Astrocyte (in vitro differentiated cells and primary cell): ENCODE results near the gene ERG. TPM values are rescaled to one million over a fixed set of nuclear protein-coding genes. Genes with fewer than 3 reads are reported as not detected.

Experiments
- DNase-seq: peaks from one replicate; pipeline ENCODE4 v3.0.0-alpha.2; 2010; ENCODE audit warnings: low read depth
- FAIRE-seq: peaks from 2 replicates; lab custom pipeline; 2011; peaks lifted over from hg19 to GRCh38; lab: Jason Lieb, UNC
- H2AFZ ChIP-seq: 2 replicates; pipeline ENCODE4 v1.6.0; 2012; ENCODE audit warnings: low read depth, low read length, inconsistent platforms
- H3K27ac ChIP-seq: 2 replicates; pipeline ENCODE4 v1.5.1; 2011; ENCODE audit warnings: low read depth, low read length, inconsistent platforms
- H3K27me3 ChIP-seq: 2 replicates; pipeline ENCODE4 v1.6.0; 2011; ENCODE audit warnings: low read length, inconsistent platforms; ENCODE audit not compliant: insufficient read depth
- H3K36me3 ChIP-seq: 2 replicates; pipeline ENCODE4 v1.5.1; 2011; ENCODE audit warnings: low read length, inconsistent platforms; ENCODE audit not compliant: insufficient read depth
- H3K4me1 ChIP-seq: 2 replicates; pipeline ENCODE4 v1.5.1; 2011; ENCODE audit warnings: low read length, inconsistent platforms; ENCODE audit not compliant: insufficient read depth
- H3K4me2 ChIP-seq: 2 replicates; pipeline ENCODE4 v1.6.0; 2012; ENCODE audit warnings: low read length, inconsistent platforms
- H3K4me3 ChIP-seq: 2 replicates; pipeline ENCODE4 v1.5.1; 2011; ENCODE audit warnings: low read depth, mild to moderate bottlenecking, low read length, inconsistent platforms; ENCODE audit not compliant: insufficient read depth
- H3K79me2 ChIP-seq: 2 replicates; pipeline ENCODE4 v1.6.0; 2012; ENCODE audit warnings: mild to moderate bottlenecking, low read length, inconsistent platforms; ENCODE audit not compliant: insufficient read depth
- H3K9ac ChIP-seq: 2 replicates; pipeline ENCODE4 v1.6.0; 2012; ENCODE audit warnings: mild to moderate bottlenecking, low read length, inconsistent platforms
- H3K9me3 ChIP-seq: 2 replicates; pipeline ENCODE4 v1.5.1; 2012; ENCODE audit warnings: low read depth, mild to moderate bottlenecking, low read length, inconsistent platforms; ENCODE audit not compliant: insufficient read depth
- H4K20me1 ChIP-seq: 2 replicates; pipeline ENCODE4 v1.6.0; 2012; ENCODE audit warnings: low read length, inconsistent platforms; ENCODE audit not compliant: insufficient read depth
- H3K27ac Mint-ChIP-seq: one replicate; pipeline ENCODE4 v1.8.0; 2021; ENCODE audit warnings: mild to moderate bottlenecking, mixed read lengths; ENCODE audit not compliant: unreplicated experiment
- H3K27me3 Mint-ChIP-seq: one replicate; pipeline ENCODE4 v1.8.0; 2021; ENCODE audit warnings: low read depth, mixed read lengths; ENCODE audit not compliant: unreplicated experiment
- H3K36me3 Mint-ChIP-seq: one replicate; pipeline ENCODE4 v1.8.0; 2021; ENCODE audit warnings: low read depth, mixed read lengths; ENCODE audit not compliant: unreplicated experiment
- H3K4me1 Mint-ChIP-seq: one replicate; pipeline ENCODE4 v1.8.0; 2021; ENCODE audit warnings: low read depth, mixed read lengths; ENCODE audit not compliant: unreplicated experiment
- H3K4me3 Mint-ChIP-seq: one replicate; pipeline ENCODE4 v1.8.0; 2021; ENCODE audit warnings: mild to moderate bottlenecking, moderate library complexity, mixed read lengths; ENCODE audit not compliant: unreplicated experiment
- H3K9me3 Mint-ChIP-seq: one replicate; pipeline ENCODE4 v1.8.0; 2021; ENCODE audit warnings: mild to moderate bottlenecking, mixed read lengths; ENCODE audit not compliant: unreplicated experiment
- CTCF ChIP-seq: IDR thresholded peaks from 2 replicates; pipeline ENCODE4 v1.5.1; 2011; ENCODE audit warnings: low read depth, mild to moderate bottlenecking, inconsistent platforms, low read length, moderate library complexity; ENCODE audit not compliant: insufficient read depth
- EZH2 ChIP-seq: IDR thresholded peaks from 2 replicates; pipeline ENCODE4 v1.6.1; 2012; ENCODE audit warnings: mild to moderate bottlenecking, low read length, inconsistent platforms; ENCODE audit not compliant: insufficient read depth
- total RNA-seq: library from RNA; stranded (reverse); gene quantifications from 2 replicates; pipeline ENCODE4 v1.2.1, GENCODE V29; 2021

The ERG gene
- total RNA-seq, 1 donor from 2014 or later, result 0.84 TPM

- DNase-seq, result peak; percentile 6
- peak overlapping the region; percentile 15 for H2AFZ ChIP-seq
- H3K79me2 ChIP-seq, result no peaks in the 10 kb centered on the region
- H3K4me3 ChIP-seq, result no peak overlapping the region
- no peak overlapping the region for H3K4me2 ChIP-seq
- no peaks in the 10 kb centered on the region for H3K27me3 ChIP-seq
- Mint-ChIP-seq H3K27me3 (no peaks in the 10 kb centered on the region), H3K27ac (no peak overlapping the region), H3K9me3 (no peaks in the 10 kb centered on the region), H3K36me3 (no peaks in the 10 kb centered on the region), H3K4me3 (no peak overlapping the region), H3K4me1 (peaks cover 17% of the 10 kb centered on the region)
- H3K9me3 ChIP-seq, result no peaks in the 10 kb centered on the region
- FAIRE-seq, result no peak
- H3K4me1 ChIP-seq, result peaks cover 20% of the 10 kb centered on the region
- no peak overlapping the region for H3K9ac ChIP-seq
- TF ChIP-seq EZH2 (no peak), CTCF (no peak)
- H3K27ac ChIP-seq, result no peak overlapping the region
- no peaks in the 10 kb centered on the region for H3K36me3 ChIP-seq
- H4K20me1 ChIP-seq, result no peaks in the 10 kb centered on the region
These were observed 1.8 kb upstream of the ERG start for GRCh38 chr21:38500073-38500472.

DNA sequence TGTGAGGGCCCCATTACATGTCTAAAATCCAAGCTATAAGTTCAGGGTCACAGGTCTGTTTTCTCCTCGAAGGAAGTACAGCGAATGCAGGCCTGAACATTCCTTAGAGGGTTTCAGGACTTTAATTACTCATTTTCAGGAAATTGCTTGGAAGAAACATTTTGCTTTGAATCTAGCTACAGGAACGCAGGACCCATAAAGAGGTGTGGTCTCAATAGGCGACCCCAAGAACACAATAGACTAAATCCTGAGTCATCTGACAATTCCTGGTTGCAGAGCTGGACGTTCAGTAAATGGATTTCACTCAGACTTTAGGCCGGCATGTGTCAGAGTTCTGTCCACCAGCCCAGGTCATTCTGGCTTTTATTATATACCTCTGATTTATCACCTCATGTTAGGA lies 1.0 kb upstream of the ERG start:
- peak overlapping the region; percentile 36 for H3K4me2 ChIP-seq
- H3K36me3 Mint-ChIP-seq, result no peaks in the 10 kb centered on the region
- peaks cover 22% of the 10 kb centered on the region for H3K4me1 Mint-ChIP-seq
- DNase-seq (peak; percentile 49), FAIRE-seq (no peak)
- TF ChIP-seq CTCF (no peak), EZH2 (no peak)
- peak overlapping the region; percentile 54 for H3K27ac Mint-ChIP-seq
- no peak overlapping the region for H3K9ac ChIP-seq
- H3K36me3 ChIP-seq, result no peaks in the 10 kb centered on the region
- H2AFZ ChIP-seq, result peak overlapping the region; percentile 53
- no peak overlapping the region for H3K4me3 Mint-ChIP-seq
- no peaks in the 10 kb centered on the region for H3K79me2 ChIP-seq
- H4K20me1 ChIP-seq, result no peaks in the 10 kb centered on the region
- H3K4me3 ChIP-seq, result no peak overlapping the region
- H3K27ac ChIP-seq, result no peak overlapping the region
- peaks cover 1% of the 10 kb centered on the region for H3K27me3 Mint-ChIP-seq
- no peaks in the 10 kb centered on the region for H3K27me3 ChIP-seq
- peaks cover 26% of the 10 kb centered on the region for H3K4me1 ChIP-seq
- no peaks in the 10 kb centered on the region for H3K9me3 Mint-ChIP-seq
- H3K9me3 ChIP-seq, result no peaks in the 10 kb centered on the region

- no peaks in the 10 kb centered on the region for H3K36me3 Mint-ChIP-seq
- peaks cover 1% of the 10 kb centered on the region for H3K27me3 Mint-ChIP-seq
- Histone ChIP-seq H3K27ac (no peak overlapping the region), H3K27me3 (no peaks in the 10 kb centered on the region), H4K20me1 (no peaks in the 10 kb centered on the region), H3K4me2 (no peak overlapping the region), H3K4me1 (peaks cover 13% of the 10 kb centered on the region), H3K9me3 (no peaks in the 10 kb centered on the region), H3K9ac (no peak overlapping the region), H3K36me3 (no peaks in the 10 kb centered on the region), H3K79me2 (no peaks in the 10 kb centered on the region), H3K4me3 (no peak overlapping the region), H2AFZ (no peak overlapping the region)
- DNase-seq (no peak), FAIRE-seq (no peak)
- H3K9me3 Mint-ChIP-seq, result no peaks in the 10 kb centered on the region
- TF ChIP-seq CTCF (no peak), EZH2 (no peak)
- no peak overlapping the region for H3K4me3 Mint-ChIP-seq
- peaks cover 12% of the 10 kb centered on the region for H3K4me1 Mint-ChIP-seq
- no peak overlapping the region for H3K27ac Mint-ChIP-seq
These were observed 2.1 kb downstream of the ERG start for GRCh38 chr21:38496224-38496623.
